Activated CD8-positive, alpha-beta memory T cell treated with anti-CD3 and anti-CD28 coated beads for 48 hours (primary cell): Measurements from ENCODE around the gene ADH7.
"Not testable (repeated sequence)": the region's sequence is repeated elsewhere in the genome, so short reads cannot be mapped to it uniquely, and the experiment has no call there.

Source experiments
- DNase-seq, 3 experiments: peaks; one replicate each; pipeline ENCODE4 v3.0.0-alpha.2; 2020; ENCODE audit warnings: low read depth in 2 of 3, low spot score in 2 of 3

Gene ADH7

GRCh38 chr4:99381588-99382175 lies 53.5 kb downstream of the ADH7 start:
- no peak for DNase-seq

DNA sequence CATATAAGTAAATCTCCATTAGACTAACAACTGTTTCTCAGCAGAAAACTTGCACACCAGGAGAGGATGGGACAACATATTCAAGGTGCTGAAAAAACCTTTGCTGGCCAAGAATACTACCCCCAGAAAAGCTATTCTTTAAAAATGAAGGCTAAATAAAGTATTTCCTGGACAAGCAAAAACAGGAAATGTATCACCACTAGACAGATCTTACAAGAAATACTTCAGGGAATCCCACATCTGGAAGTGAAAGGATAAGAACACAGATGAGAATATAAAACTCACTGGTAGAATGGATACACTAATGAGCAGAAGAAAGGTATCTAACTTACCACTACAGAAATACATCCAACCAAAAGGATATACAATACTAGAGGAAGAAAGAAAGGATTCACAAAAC lies 55.6 kb downstream of the ADH7 start:
- DNase-seq = no peak

GRCh38 chr4:99378876-99379275 lies 56.3 kb downstream of the ADH7 start:
- no peak for DNase-seq

DNA sequence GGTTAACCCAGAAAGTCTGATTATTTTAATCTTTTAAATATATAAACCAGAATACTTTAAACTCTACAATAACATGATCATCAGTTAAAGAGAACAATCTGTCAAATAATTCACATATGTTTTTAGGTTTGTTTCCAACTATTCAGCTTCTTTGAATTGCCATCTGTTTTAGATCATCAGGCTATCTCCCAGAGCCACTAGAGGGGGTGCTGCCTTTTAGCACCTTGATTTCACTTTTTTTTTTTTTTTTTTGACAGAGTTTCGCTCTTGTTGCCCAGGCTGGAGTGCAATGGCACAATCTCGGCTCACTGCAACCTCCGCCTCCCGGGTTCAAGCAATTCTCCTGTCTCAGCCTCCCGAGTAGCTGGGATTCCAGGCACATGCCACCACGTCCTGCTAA lies 57.8 kb downstream of the ADH7 start:
- DNase-seq = not testable (repeated sequence)

- DNase-seq = not testable (repeated sequence)
These were observed 62.7 kb downstream of the ADH7 start for GRCh38 chr4:99372464-99372863.

DNA sequence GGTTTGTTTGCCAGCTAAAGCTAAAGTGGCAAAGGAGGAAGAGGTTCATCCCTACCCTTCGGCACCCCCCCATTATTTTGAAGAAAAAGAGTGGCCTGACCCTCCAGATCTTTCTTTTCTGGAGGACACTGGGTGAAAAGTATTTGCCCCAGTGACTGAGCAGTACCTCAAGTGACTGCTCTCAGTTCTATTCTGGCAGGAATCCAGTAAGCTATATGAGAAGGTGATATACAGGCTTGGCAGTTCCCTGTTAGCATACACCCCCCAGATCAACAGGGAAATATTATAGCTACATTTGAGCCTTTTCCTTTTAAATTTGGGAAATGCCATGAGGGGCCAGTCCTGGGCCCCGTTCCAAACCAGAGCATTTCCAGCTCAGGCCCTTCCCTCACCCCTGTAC lies 67.3 kb downstream of the ADH7 start:
- DNase-seq = not testable (repeated sequence)

DNA sequence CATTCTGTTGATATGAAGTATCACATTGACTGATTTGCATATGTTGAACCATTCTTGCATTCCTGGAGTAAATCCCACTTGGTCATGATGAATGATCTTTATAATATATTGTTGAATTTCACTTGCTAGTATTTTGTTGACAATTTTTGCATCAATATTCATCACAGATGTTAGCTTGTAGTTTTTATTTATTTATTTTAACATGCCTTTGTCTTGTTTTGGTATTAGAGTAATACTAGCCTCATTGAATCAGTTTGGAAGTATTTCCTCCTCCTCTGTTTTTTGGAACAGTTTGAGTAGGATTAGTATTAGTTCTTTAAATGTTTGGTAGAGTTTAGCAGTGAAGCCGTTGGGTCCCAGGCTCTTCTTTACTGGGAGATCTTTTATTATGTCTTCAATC lies 68.7 kb downstream of the ADH7 start:
- DNase-seq = no peak

- DNase-seq = no peak
These were observed 72.4 kb downstream of the ADH7 start for GRCh38 chr4:99362768-99363167.
